Natural killer cell (primary cell): ENCODE results near the gene SLC17A8. TPM values are rescaled to one million over a fixed set of nuclear protein-coding genes. Genes with fewer than 3 reads are reported as not detected.

Experiments used
- ATAC-seq, 3 donors: fragments of 150-1000 bp in 2 of 3; fragments of 200-7000 bp in 1 of 3; cut with Tn5 transposase; 1 replicate in 1 of 3; 2 replicates in 2 of 3; pipeline ENCODE4 v1.10.0; 2021; ENCODE audit warnings: mild to moderate bottlenecking in 2 of 3, moderate library complexity in 2 of 3
- DNase-seq, 2 donors: peaks; one replicate each; pipeline versions ENCODE4 v3.0.0 to v3.0.0-alpha.2; 2013 to 2021; ENCODE audit warnings: mixed read lengths in 1 of 2
- H3K27ac ChIP-seq: one replicate; pipeline ENCODE4 v1.5.1; 2013; ENCODE audit warnings: mild to moderate bottlenecking, low read length
- H3K27me3 ChIP-seq: one replicate; pipeline ENCODE4 v1.6.1; 2013; ENCODE audit warnings: low read length; ENCODE audit not compliant: control insufficient read depth, insufficient read depth
- H3K36me3 ChIP-seq: one replicate; pipeline ENCODE4 v1.6.1; 2013; ENCODE audit warnings: low read length; ENCODE audit not compliant: control insufficient read depth, insufficient read depth
- H3K4me1 ChIP-seq: one replicate; pipeline ENCODE4 v1.6.1; 2013; ENCODE audit warnings: low read length; ENCODE audit not compliant: control insufficient read depth, insufficient read depth
- H3K4me3 ChIP-seq: one replicate; pipeline ENCODE4 v1.5.1; 2013; ENCODE audit warnings: low read length
- H3K9me3 ChIP-seq: one replicate; pipeline ENCODE4 v1.6.1; 2013; ENCODE audit warnings: low read length; ENCODE audit not compliant: control insufficient read depth, insufficient read depth
- H3K27ac Mint-ChIP-seq, 2 donors: one replicate each; pipeline ENCODE4 v1.8.0; 2022; ENCODE audit warnings: mild to moderate bottlenecking in 2 of 2, mixed read lengths in 2 of 2, moderate library complexity in 1 of 2
- H3K27me3 Mint-ChIP-seq, 2 donors: one replicate each; pipeline ENCODE4 v1.8.0; 2022; ENCODE audit warnings: low read depth in 2 of 2, mixed read lengths in 2 of 2
- H3K36me3 Mint-ChIP-seq: one replicate; pipeline ENCODE4 v1.8.0; 2022; ENCODE audit warnings: mixed read lengths
- H3K4me1 Mint-ChIP-seq, 2 donors: one replicate each; pipeline ENCODE4 v1.8.0; 2022; ENCODE audit warnings: mixed read lengths in 2 of 2
- H3K4me3 Mint-ChIP-seq: one replicate; pipeline ENCODE4 v1.8.0; 2022; ENCODE audit warnings: mild to moderate bottlenecking, moderate library complexity, mixed read lengths
- H3K9me3 Mint-ChIP-seq, 2 donors: one replicate each; pipeline ENCODE4 v1.8.0; 2022; ENCODE audit warnings: mixed read lengths in 2 of 2
- CTCF ChIP-seq: fragments of 200-600 bp; IDR thresholded peaks from one replicate; pipeline ENCODE4 v1.8.0; 2022; ENCODE audit warnings: antibody characterized with exemption
- WGBS: methylation state at CpG from one replicate; pipeline ENCODE4 v1.1.7; 2013; ENCODE audit warnings: missing lambda C conversion rate; ENCODE audit not compliant: insufficient coverage; 5-methylcytosine and 5-hydroxymethylcytosine counted together
- intact Hi-C: fragments of 100-400 bp; cut with micrococcal nuclease; formaldehyde crosslinking; loops from one replicate; pipeline ENCODE4 v1.14.2; 2022
- total RNA-seq, 4 donors: library from RNA; stranded (reverse); fragments of 120-200 nt in 1 of 4; gene quantifications; one replicate each; pipeline versions ENCODE4 v1.2.3 to v1.2.4, GENCODE V29; 2013 to 2022

Gene SLC17A8
- total RNA-seq, 3 donors from 2014 or later (not counting 1 experiment from before 2014, with no cell fraction given): not detected

DNA sequence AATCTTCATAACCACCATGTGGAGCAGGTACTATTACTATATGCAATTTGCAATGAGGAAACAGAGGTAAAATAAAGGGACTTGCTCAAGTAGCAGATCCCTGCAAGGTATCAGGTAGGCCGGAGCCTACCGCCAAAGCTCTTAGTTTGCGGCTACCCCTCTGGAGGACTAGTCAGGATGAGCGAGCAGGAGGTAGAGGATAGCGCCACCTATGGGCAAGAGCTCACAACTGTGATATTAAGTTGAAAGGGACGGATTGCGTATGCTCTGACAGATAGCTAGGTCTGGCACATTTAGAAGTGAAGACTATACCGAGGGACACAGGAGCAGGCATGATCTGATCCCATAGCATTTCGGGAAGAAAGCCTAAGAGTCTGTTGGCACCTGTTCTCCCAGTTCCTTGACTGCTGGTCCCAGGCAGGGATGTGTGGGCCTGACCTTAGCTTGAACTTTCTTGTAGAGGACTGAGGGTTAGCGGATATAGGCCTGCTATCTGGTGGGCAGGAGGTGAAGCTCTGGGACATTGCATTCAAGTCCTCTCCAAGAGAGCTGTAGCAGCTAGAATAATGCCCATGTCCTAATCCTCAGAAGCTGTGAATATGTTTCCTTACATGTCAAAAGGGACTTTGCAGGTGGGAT is 48.0 kb downstream of the SLC17A8 start:
- no peak overlapping the region for H3K4me3 ChIP-seq
- H3K27ac ChIP-seq: no peak overlapping the region
- Mint-ChIP-seq H3K36me3 (no peaks in the 10 kb centered on the region), H3K4me1 (no peaks in the 10 kb centered on the region), H3K4me3 (no peak overlapping the region), H3K27ac (no peak overlapping the region), H3K9me3 (no peaks in the 10 kb centered on the region), H3K27me3 (peaks cover 0 to 10% of the 10 kb centered on the region in 2 donors)
- H3K9me3 ChIP-seq: no peaks in the 10 kb centered on the region
- no peaks in the 10 kb centered on the region for H3K36me3 ChIP-seq
- WGBS: 73% methylated on average over 10 of the region's 10 CpGs
- intact Hi-C loops: loop anchor here (5.0 kb wide), 1 partner anchor 173 kb away; no protein-coding TSS in a partner anchor
- DNase-seq: peak in 1 of 2 donors; percentile 33
- H3K27me3 ChIP-seq: no peaks in the 10 kb centered on the region
- no peak for TF ChIP-seq CTCF
- no peaks in the 10 kb centered on the region for H3K4me1 ChIP-seq
- peak in 1 of 3 donors; percentile 39 for ATAC-seq

- Histone ChIP-seq H3K4me3 (no peak overlapping the region), H3K9me3 (no peaks in the 10 kb centered on the region), H3K27ac (no peak overlapping the region), H3K27me3 (no peaks in the 10 kb centered on the region), H3K36me3 (no peaks in the 10 kb centered on the region), H3K4me1 (no peaks in the 10 kb centered on the region)
- Mint-ChIP-seq H3K27me3 (peaks cover 1 to 8% of the 10 kb centered on the region in 2 donors), H3K36me3 (no peaks in the 10 kb centered on the region), H3K4me1 (no peaks in the 10 kb centered on the region), H3K9me3 (no peaks in the 10 kb centered on the region), H3K4me3 (no peak overlapping the region), H3K27ac (no peak overlapping the region)
- no peak for DNase-seq
- intact Hi-C loops: no loop called here
- ATAC-seq: no peak
- 77% methylated on average over 4 of the region's 6 CpGs for WGBS
- TF ChIP-seq CTCF: no peak
Observed at GRCh38 chr12:100413001-100413400, 56.1 kb downstream of the SLC17A8 start.

DNA sequence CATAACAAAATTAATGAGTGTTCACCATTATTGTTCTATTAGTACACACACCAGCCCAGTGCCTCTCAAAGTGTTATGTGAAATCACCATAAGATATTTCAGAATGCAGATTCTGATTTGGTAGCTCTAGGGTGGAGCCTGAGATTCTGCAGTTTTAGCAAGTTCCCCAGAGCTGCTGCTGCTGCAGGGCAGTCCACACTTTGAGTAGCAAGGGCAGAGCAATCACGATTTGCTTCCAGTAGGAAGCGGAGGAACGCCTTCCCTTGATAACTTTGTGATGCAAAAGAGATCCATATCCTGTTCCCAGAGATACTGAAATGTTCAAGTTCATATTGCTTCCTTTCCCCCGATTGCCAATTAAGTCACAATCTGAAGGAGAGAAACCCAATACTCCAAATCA is 57.9 kb downstream of the SLC17A8 start:
- no peaks in the 10 kb centered on the region for H3K36me3 ChIP-seq
- Mint-ChIP-seq H3K4me3 (no peak overlapping the region), H3K27me3 (peaks cover 6 to 7% of the 10 kb centered on the region in 2 donors), H3K27ac (no peak overlapping the region), H3K4me1 (no peaks in the 10 kb centered on the region), H3K36me3 (no peaks in the 10 kb centered on the region), H3K9me3 (no peaks in the 10 kb centered on the region)
- DNase-seq (no peak), ATAC-seq (no peak)
- no peak for TF ChIP-seq CTCF
- WGBS: 72% methylated on average over 4 of the region's 4 CpGs
- H3K4me3 ChIP-seq: no peak overlapping the region
- H3K27ac ChIP-seq: no peak overlapping the region
- H3K4me1 ChIP-seq: no peaks in the 10 kb centered on the region
- intact Hi-C loops: no loop called here
- no peaks in the 10 kb centered on the region for H3K9me3 ChIP-seq
- no peaks in the 10 kb centered on the region for H3K27me3 ChIP-seq

DNA sequence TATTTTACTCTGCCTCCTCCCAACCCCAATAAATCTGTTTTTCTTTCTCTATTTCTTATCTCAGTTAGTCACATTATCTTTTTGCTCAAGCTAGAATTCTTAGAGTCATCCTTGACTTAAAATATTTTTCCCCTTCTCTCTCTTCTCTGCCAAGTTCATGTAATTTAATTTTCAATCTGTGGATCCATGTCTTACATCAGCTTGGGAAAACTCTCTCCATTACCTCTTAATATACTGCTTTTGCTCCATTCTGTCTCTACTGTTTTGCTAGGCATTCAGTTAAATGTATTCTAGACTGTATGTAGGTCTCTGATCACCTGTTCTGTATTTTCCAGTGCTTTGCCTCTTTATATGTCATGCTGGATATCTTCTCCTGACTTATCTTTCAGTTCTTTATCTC is 65.8 kb downstream of the SLC17A8 start:
- no peaks in the 10 kb centered on the region for H3K36me3 ChIP-seq

More for the DNA sequence above, 65.8 kb downstream of the SLC17A8 start:
- Mint-ChIP-seq H3K4me3 (no peak overlapping the region), H3K4me1 (no peaks in the 10 kb centered on the region), H3K27ac (no peak overlapping the region), H3K9me3 (peaks cover 4 to 10% of the 10 kb centered on the region in 2 donors), H3K36me3 (no peaks in the 10 kb centered on the region), H3K27me3 (peaks cover 3 to 6% of the 10 kb centered on the region in 2 donors)
- no peaks in the 10 kb centered on the region for H3K4me1 ChIP-seq
- no peak for TF ChIP-seq CTCF
- no peak for ATAC-seq
- H3K27ac ChIP-seq: no peak overlapping the region
- H3K4me3 ChIP-seq: no peak overlapping the region
- intact Hi-C loops: no loop called here
- no peak for DNase-seq
- H3K27me3 ChIP-seq: no peaks in the 10 kb centered on the region
- H3K9me3 ChIP-seq: no peaks in the 10 kb centered on the region
